ENCODE measurements around the gene MAN2A2.
A peak's percentile ranks its signal among the peaks of the same experiment; 100 is the strongest.

- no peak for TF ChIP-seq ZNF707 (CRISPR knock-in tag; conservative IDR thresholded peaks at IDR 0.05)
- TF ChIP-seq WHSC1 (IDR thresholded peaks at IDR 0.05; ENCODE audit: low read length), result no peak
- 0 out of 2 replicates have a peak, but pooled peaks have one; percentile 38 for TF ChIP-seq RBM14 (IDR thresholded peaks at IDR 0.05; ENCODE audit: borderline replicate concordance, insufficient read depth, low read depth, low read length)
- TF ChIP-seq RBM34 (IDR thresholded peaks at IDR 0.05; ENCODE audit: borderline replicate concordance, insufficient read depth, low read length), result no peak
- TF ChIP-seq CTCF (IDR thresholded peaks at IDR 0.05 in 2 of 3, conservative IDR thresholded peaks at IDR 0.05 in 1 of 3; ENCODE audit: insufficient read depth in 2 of 3, low read depth in 1 of 3, low read length in 3 of 3), result peak; percentile 92 to 98 (median 98)
- peak; percentile 67 for TF ChIP-seq GABPA (tag; conservative IDR thresholded peaks at IDR 0.05; ENCODE audit: low read depth)
Measured at GRCh38 chr15:90931828-90932659, 28.9 kb downstream of the MAN2A2 start, which contains the start of gene HDDC3.
